Measurements from ENCODE around the gene SNAPC4. TPM values are rescaled to one million over a fixed set of nuclear protein-coding genes. Genes with fewer than 3 reads are reported as not detected.
A peak's percentile ranks its signal among the peaks of the same experiment; 100 is the strongest.

SNAPC4 gene
- total and polyA plus RNA-seq, 11 donors = 3.1 to 7.8 (median 4.3) TPM

DNA sequence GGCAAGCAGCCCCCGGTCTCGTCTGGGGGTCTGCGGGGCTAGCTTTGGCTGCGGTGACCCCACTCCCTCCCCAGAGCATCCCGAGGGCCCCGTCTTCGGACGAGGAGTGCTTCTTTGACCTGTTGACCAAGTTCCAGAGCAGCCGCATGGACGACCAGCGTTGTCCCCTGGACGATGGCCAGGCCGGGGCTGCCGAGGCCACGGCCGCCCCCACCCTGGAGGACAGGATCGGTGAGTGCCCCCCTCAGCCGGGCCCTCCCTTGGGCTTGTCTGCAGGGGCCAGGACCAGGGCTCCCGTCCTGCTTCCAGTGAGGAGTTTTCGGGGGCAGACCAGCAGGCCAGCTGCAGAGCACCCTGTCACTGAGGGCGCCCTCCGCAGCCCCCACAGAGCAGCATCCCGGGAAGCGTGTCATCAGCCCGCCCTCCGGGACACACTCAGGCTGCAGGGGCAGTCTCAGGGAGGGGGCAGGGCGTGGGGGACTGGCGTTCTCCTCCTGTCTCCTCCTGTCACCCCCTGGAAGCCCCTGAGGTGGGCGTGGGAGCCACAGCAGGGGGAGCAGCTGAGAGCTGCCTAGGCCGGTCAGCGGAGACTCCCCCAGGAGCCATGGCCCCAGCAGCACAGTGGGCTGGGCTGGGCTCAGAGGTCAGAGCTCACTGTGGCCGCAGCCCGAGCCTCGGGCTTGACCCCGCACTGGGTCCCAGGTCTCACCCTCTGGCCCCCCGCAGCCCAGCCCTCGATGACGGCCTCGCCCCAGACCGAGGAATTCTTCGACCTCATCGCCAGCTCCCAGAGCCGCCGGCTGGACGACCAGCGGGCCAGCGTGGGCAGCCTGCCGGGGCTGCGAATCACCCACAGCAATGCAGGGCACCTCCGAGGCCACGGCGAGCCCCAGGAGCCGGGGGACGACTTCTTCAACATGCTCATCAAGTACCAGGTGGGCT lies 44.1 kb downstream of the SNAPC4 start:
- no peak for ATAC-seq
- TF ChIP-seq POLR2A (IDR thresholded peaks at IDR 0.05) = no peak
- TF ChIP-seq, protein P1, sequence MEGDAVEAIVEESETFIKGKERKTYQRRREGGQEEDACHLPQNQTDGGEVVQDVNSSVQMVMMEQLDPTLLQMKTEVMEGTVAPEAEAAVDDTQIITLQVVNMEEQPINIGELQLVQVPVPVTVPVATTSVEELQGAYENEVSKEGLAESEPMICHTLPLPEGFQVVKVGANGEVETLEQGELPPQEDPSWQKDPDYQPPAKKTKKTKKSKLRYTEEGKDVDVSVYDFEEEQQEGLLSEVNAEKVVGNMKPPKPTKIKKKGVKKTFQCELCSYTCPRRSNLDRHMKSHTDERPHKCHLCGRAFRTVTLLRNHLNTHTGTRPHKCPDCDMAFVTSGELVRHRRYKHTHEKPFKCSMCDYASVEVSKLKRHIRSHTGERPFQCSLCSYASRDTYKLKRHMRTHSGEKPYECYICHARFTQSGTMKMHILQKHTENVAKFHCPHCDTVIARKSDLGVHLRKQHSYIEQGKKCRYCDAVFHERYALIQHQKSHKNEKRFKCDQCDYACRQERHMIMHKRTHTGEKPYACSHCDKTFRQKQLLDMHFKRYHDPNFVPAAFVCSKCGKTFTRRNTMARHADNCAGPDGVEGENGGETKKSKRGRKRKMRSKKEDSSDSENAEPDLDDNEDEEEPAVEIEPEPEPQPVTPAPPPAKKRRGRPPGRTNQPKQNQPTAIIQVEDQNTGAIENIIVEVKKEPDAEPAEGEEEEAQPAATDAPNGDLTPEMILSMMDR (IDR thresholded peaks at IDR 0.05) = no peak
- no peaks in the 10 kb centered on the region for H3K27me3 ChIP-seq
- WGBS, 4 donors = 68 to 86% (median 70%) methylated on average over 19 to 54 of the region's 54 CpGs
- H3K36me3 ChIP-seq = peaks cover 0 to 25% (median 11%) of the 10 kb centered on the region in 9 donors
- H3K27ac ChIP-seq = peak overlapping the region in 10 of 12 donors; percentile 32 to 75 (median 58)
- H3K4me1 ChIP-seq = peaks cover 0 to 38% (median 14%) of the 10 kb centered on the region in 12 donors
- intact Hi-C loops (cut with DNase I) = no loop called here
- no peak for DNase-seq
- peak overlapping the region in 9 of 12 donors; percentile 10 to 43 (median 29) for H3K4me3 ChIP-seq
- no peaks in the 10 kb centered on the region for H3K9me3 ChIP-seq

DNA sequence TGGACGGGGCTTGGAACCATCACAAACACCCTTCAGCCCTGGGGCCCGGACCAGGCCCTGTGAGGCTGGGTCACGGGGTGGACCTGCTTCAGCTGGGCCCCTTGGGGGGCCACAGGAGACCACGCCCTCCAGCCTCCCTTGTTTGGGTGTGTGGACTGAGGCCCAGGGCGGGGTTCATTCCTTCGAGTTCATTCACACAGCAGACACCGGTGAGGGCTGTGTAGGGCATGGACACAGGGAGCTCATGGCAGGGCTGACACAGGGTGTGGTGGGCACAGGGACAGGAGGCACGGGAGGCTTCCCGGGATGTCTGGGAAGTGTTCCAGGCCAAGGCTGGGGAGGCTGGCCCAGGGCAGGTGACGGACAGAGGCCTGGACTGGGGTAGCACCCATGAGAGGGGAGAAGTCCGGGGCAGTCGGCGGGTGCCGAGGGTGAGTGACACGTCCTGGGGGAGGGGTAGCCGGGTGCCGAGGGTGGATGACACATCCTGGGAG lies 45.3 kb downstream of the SNAPC4 start:
- intact Hi-C loops (cut with DNase I) = no loop called here
- Histone ChIP-seq H3K36me3 (peaks cover 0 to 30% (median 11%) of the 10 kb centered on the region in 9 donors), H3K4me1 (peaks cover 0 to 35% (median 14%) of the 10 kb centered on the region in 12 donors), H3K27me3 (no peaks in the 10 kb centered on the region), H3K27ac (peak overlapping the region; percentile 51 to 96 (median 88)), H3K9me3 (no peaks in the 10 kb centered on the region), H3K4me3 (peak overlapping the region in 8 of 12 donors; percentile 33 to 57 (median 46))
- DNase-seq (peak; percentile 79 to 89 (median 83)), ATAC-seq (peak; percentile 59 to 82 (median 70))
- TF ChIP-seq POLR2A (IDR thresholded peaks at IDR 0.05) = peak in 1 of 2 donors; percentile 49
- TF ChIP-seq, protein P1 (IDR thresholded peaks at IDR 0.05) = no peak
- WGBS, 4 donors = 32 to 49% (median 38%) methylated on average over 11 to 17 of the region's 17 CpGs

DNA sequence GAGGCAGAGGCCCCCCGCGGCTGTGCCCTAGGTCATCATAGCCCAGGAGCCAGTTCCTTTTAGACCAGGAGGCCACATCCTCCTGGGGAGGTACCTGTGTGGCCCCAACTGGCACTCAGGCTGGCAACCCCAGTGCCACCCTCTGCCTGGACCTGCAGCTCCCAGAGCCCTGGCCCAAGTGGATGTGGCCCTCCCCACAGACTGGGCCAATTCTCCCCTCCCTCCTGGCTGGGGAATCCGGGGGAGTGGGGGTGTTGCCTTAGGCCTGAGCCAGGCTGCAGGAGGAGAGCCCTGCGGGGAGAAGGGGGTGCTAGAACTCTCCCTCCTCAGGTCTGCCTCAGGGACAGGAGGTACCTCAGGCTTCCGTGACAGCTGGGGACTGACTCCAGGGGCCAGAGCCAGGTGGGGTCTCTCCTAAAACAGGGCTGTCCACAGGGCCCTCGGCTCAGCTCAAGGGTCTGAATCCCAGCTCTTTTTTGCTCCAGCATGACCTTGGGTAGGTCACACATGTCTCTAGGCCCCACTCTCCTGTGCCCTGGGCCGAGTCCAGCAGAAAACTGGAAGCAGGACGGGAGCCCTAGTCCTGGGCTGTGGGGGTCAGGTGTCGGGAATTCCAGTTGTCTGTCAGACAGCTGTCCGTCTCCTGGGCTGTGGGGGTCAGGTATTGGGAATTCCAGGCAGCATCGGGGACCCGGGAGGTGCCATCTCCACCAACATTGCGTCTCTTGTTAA lies 46.0 kb downstream of the SNAPC4 start:
- peak in 3 of 4 donors; percentile 5 to 23 (median 10) for ATAC-seq
- WGBS, 4 donors = 46 to 56% (median 51%) methylated on average over 12 to 13 of the region's 13 CpGs

More for the DNA sequence above, 46.0 kb downstream of the SNAPC4 start:
- peaks cover 0 to 31% (median 9%) of the 10 kb centered on the region in 9 donors for H3K36me3 ChIP-seq
- H3K27me3 ChIP-seq = no peaks in the 10 kb centered on the region
- TF ChIP-seq POLR2A (IDR thresholded peaks at IDR 0.05) = no peak
- TF ChIP-seq, protein P1 (IDR thresholded peaks at IDR 0.05) = no peak
- peak in 1 of 5 donors; percentile 48 for DNase-seq
- H3K9me3 ChIP-seq = no peaks in the 10 kb centered on the region
- peak overlapping the region; percentile 51 to 96 (median 88) for H3K27ac ChIP-seq
- intact Hi-C loops (cut with DNase I) = no loop called here
- H3K4me3 ChIP-seq = peak overlapping the region in 9 of 12 donors; percentile 28 to 57 (median 43)
- H3K4me1 ChIP-seq = peaks cover 0 to 35% (median 14%) of the 10 kb centered on the region in 12 donors

Measured in heart left ventricle (tissue), 16 donors.